ENCODE data around the gene FARP1.

FARP1 gene

DNA sequence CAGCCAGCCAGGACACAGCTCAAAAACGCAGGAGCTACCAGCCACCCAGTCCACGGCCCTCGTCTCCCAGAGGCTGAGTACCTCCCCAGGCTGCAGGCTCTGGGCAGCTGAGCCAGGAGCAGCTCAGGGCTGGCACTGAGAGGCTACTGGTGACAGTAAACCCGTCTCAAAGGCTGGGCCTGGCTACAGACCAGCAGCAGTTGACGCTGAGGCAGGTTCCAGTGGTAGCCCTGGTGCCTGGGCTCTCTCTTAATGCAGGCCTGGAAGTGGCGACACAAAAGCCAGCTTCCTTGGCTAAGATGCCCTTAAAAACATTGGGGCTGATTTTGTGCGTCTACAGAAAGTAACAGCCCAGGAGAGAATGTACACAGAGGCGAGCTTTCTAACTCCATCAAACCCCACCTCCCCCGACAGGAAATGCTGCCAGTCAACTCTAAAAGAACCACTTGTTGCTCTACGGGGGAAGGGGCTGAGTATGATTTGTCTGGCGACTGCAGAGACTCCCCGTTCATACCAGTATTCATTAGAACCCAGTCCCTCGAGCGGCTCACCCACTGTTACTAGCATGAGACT, 307.7 kb downstream of the FARP1 start:
- no peak for DNase-seq

DNA sequence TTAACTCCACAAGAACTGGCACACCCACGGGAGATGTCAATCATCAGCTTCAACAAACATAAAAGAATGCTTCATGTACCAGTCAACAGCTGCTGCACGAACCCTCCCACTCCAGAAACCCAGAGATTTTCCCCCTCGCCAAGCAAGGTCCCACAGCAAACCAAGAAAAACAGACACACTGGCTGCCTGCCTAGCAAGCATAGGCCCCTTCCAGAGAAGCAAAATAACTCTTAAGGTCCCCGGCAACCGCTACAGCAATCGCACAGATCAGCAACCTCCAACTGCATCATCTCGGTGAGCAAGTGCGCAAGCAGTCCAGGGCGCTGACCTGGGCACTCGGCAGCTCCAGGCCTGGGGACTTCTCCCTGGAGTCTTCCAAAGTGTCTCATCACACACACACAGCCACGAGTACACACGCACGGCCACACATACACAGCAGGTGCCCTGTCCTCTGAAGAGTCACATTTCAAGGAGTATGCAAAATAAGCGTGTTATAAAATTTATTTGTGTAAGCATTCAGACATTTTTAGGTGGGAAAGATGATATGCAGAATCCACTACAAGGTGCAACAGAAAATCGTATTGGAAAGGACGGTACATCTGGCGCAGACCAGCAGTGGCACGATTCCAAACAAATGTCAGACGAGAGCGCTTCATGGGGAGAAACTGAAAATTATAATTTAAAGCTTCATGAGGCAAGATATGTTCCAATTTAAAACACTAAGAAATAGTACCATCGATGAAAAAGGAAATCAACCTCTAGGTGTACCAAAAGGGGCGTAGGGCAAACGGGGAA, 309.0 kb downstream of the FARP1 start:
- DNase-seq, result peak in 1 of 2 experiments; percentile 42

DNA sequence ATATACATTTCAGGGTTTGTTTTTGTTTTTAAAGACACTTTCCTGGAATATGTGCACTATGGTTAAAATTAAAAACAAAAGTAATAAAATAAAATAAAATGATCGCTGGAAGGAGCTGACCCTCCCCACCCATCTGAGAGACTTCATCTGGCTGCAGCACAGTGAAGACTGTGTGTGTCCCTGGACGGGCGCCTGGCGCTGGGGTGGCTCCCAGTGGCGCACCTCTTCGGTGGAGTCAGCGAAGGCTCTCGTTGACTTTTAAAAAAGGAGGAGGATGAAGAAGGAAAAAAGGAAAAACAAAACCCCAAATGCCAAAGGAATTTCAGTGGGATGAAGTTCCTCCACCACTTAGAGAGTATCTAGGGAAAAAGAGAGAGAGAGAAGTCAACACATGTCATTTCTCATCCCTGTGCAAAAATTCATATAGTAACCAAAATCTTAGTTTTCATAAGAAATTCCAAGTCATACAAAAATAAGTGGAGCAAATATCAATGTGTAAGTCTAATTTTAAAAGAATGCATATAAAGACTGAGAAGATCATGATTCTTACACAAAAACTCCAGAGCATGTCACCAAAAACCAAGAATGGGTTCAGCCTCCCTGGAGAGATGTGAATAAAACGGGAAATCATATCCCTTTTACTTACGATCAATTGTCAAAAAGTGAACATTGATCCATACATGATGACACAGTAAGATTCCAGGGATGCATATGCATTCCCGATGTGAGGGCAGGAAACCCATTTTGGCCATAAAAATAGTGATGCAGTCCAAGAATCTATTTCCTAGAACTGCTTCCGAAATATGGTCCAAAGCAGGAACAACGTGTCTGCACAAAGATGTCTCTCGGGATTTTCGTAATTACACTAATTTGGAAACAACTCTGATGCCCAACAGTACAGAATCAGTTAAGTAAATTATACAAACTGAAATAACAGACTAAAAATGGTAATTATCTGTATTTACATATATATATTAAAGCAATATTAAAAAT, 310.3 kb downstream of the FARP1 start:
- no peak for DNase-seq

DNA sequence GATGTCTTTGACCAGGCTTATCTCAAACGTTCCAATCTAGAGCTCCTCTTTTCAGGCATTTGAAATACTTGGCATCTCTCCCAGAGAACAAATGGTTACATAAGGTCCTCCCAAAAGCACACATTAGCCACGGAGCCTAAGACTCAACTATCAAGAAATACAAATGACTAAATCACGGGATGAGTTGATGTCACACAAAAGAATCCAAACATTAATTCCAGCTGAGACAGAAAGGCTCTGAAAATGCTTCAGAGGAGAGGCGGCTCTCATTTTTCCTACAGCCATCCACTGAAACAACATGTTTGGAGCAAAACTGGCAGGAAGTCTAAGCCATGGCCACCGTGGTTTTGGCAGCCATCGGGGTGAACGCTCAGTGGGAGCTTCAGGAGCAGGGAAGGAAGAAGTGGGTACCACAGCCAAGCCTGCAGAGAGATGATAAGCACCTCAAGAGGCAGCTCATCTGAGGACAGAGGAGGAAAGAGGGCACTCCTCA, 311.5 kb downstream of the FARP1 start:
- DNase-seq, result no peak

DNA sequence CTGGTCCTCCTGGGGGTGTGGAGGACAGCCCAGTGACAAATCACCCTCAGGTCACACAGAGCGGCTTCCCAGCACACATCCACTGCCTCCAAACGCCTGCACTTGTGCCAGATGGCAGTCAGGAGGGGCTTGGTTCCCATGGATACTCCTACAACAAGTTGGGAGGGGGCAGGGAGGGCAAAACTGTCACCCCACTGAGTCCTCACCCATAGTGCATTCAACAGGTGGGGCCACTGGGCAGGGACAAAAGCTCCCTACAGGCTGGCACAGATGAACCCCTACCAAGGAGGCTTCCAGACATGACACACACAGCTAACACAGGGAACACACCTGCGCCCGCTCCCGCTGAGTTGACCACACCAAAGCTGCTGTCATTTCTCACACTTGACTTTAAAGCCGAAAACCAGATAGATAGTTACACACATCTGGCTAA, 313.5 kb downstream of the FARP1 start:
- DNase-seq, result no peak

DNA sequence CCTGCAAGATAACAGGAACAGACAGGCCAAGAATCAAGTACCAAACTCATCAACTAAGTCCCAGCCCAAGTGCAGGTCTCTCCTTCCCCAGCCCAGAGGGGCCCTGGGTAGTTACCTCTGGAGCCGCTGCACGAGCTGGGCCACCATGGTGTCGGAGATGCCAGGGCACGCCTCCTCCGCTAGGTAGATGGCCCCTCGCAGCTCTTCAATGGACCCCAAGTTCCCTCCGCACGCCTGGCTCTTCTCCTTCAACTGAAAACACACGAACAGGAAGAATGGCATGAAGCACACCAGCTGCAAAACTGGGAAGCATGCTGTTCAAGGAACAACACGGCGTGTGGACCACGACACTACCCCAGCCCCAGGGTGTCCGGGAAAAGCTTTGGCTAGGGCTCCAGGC, 314.2 kb downstream of the FARP1 start:
- no peak for DNase-seq

DNA sequence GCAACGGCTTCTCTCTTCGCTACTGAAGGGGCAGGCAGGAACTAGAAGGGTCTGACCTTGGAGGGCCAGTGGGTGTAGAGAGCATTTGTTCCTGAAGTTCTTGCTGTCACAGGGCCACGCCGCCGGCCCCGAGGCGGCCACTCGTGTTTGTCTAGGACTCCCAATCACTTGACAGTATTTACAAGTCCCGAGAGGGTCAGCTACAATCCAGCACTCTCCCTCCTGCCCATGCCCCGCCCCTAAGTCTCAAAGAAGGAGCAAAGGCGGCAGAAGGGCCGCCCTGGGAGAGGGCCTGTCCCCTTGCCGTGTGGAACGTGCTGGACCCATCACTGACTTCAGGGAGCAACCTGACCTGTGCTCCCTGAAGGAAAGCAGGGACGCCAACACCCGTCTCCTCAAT, 315.5 kb downstream of the FARP1 start:
- no peak for DNase-seq

DNA sequence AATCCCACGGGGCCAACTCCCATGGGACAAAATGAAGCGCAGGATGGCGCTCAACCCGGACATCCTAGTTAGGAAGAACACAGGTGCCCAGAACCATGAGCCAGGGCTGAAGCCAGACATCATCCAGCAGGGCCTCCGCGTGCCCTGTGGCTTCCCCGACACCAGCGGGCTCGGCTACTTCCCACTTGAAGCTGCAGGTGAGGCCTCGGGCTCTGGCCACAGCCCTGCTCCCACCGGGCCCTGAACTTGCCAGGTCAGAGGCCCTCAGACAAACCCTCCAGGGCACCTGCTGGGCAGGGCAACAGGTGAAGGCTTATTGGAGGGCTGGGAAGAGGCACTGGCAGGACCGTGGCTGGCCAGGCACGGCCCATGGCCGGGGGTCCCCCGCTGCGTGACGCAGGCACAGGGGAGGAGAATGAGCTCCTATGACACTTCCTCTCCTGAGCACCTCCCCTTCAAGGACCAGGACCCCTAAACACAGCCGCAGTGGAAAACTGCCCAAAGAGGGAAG, 316.3 kb downstream of the FARP1 start:
- DNase-seq, result no peak

DNA sequence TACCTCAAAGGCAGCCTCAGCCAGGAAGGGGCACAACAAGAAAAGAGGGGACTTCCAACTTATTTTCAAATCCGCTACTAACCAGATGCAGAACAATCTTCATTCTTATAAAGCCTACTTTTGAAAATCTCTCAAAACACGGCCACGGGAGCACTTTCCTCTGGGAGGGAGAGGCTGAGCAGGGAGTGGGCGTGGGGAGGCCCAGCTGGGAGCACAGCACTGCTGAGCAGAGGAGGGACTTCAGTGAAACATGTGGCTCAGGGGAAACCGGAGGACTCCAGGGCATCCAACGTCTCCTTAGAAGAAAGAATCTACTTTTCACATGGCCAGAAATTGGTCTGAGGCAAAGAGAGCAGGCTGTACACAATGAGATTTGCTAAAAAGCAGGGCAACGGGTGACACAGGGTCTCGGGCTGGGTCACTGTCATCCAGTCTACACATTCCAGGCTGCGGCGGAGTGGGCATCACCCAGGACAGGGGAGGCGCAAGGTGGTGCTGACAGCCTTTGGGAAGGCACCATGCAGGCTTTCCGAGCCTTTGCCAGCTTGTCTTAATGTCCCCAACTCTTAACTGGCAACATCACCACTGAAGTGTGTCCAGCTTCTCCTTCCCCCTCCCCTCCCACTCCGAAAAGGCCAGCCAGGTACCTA, 317.0 kb downstream of the FARP1 start:
- DNase-seq, result no peak

DNA sequence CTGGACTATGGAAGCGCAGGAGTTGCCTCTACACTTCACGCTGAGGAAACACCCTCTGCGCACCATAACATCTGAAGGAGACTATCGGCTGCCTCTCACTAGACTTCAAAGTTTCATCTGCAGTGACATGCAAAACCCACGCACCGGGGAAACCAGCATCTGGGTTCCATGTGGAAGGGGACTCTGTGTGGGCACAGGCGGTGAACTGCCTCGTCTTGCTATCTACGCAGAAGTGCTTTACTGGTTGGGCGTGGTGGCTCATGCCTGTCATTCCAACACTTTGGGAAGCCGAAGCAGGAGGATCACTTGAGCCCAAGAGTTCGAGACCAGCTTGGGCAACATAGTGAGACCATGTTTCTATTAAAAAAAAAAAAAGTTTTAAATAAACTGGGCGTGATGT, 317.6 kb downstream of the FARP1 start:
- DNase-seq, result no peak

DNA sequence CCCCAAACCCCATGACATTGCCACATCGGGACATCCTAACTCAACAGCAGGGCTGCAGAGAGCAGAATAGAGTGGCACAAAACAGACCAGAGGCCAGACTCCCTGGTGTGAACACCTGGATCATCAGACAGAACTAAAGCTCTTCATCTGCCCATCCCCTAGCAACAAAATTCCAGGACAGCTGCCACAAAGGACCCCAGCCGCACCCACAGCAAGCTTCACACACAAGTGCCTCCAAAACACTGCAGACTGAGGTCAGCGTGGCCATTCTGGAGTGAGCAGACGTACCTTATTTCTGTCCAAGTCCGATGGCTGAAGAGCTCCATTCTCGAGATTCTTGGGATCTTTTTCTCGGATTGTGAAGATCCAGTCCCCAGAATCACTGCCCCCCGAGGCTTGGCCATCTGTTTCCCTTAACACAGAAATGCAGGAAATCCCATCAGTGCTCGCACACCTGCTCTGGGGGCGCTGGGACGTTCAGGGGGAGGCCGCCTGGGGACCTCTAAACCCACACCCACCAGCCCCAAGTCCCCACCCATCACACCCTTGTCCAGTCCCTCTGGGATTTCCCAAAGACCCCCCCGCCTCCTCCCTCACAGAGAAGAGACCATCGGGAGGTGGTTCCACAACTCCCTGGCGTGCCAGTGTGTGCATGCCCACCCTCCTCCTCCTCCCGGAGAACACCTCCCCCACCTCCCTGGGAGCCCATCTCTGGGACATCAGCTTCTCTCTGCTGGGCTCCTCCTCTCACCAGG, 318.8 kb downstream of the FARP1 start:
- no peak for DNase-seq

DNA sequence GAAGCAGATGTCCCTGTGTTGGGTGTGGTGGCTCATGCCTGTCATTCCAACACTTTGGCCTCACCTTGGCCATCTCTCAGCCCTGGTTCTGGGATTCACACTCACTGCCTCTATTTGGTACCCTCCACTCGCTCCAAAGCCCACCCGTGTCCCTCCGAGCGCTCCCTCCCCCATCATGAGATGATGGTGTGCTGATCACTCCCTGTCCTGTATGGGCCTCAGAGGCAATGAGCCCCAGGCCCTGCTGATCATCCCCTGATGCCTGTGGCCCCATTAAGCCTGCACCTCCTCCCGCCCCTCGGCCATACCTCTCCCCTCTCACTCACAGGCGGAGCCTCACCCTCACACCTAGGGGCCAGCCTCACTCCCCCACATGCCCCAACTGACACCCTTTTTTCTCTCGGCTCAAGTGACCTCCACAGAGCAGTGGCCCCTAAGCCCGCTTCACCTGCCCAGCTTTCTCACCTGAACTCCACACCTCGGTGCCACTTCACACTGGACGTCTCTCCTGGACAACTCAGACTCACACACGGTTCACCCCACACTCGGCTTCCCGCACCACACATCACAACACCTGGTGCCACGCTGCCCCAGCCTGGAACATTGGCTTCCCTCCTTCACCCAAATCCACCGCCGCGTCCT, 319.5 kb downstream of the FARP1 start:
- no peak for DNase-seq

DNA sequence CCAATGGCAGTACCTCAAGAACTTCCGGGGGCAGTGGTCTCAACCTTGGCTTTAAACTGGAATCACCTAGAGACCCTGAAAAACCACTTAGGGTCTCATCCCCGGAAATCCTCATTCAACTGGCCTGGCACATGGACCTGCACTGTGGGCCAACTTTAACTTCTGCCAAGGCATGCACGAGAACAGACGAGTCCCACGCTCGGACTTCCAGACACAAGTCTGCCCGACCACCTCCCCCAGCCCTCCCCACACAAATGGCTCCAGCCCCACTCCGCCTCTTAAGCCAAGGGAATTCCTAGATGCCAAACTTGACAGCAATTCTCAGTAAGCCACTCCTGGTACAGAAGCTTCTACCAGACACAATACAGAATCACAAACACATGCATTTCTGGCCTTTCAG, 320.1 kb downstream of the FARP1 start:
- DNase-seq, result no peak

DNA sequence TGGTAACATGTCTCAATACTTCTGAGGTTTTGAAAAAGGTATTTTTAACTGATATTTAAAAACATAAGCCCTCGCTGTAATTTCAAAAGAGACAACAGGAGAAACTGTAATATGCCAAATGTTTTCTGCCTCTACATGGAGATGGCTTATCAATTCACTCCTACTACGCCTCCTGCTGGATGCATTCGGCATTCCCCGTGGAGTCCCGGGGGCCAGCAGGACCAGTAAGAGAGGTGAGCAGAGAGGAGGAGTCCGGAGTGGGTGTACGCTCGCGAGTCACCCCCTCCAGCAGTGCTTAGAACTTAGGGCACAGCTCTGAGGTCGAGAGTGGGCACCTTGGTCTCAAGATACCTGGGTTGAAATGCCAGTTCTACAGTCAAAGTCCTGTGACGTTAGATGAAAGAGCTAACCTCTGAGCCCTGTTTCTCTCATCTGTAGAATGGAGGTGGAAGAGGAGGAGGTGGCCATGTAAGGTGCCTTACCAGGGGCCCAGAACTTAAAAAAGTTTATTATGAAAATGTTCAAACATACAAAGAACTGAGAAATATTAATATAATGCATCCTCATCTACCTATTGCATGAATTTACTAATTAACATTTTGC, 323.8 kb downstream of the FARP1 start:
- peak in 1 of 2 experiments; percentile 35 for DNase-seq

DNA sequence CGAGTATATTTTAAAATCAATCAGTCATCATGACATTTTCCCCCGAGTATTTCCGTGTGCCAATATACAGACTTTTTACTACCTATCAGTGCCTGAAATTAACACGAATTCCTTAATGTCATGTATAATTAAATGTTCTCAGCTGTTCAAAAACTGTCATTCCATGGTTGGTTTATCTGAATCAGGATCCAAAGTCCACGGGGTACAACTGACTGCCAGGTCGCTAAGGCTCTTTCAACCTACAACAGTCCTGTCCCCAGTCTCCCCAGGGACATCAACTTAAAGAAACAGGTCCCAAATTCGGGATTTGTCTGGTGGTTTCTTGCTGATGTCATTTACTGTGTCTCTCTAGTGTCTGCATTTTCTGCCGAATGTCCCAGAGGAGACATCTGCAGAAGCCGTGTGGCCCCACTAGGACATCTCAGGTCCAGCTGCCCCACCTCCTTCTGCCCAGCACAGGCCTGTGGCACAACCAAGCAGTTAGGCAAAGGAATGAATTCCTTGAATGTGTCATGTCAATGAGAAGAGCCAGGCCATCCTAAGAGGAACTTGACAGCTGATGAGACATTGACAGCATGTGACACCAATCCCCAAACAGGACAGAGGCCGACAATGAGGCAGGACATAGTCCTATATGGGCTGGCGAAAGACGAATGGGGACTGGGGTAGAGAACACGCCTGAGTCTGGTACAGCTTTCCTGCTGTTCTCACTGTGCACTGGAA, 324.5 kb downstream of the FARP1 start:
- DNase-seq, result no peak

DNA sequence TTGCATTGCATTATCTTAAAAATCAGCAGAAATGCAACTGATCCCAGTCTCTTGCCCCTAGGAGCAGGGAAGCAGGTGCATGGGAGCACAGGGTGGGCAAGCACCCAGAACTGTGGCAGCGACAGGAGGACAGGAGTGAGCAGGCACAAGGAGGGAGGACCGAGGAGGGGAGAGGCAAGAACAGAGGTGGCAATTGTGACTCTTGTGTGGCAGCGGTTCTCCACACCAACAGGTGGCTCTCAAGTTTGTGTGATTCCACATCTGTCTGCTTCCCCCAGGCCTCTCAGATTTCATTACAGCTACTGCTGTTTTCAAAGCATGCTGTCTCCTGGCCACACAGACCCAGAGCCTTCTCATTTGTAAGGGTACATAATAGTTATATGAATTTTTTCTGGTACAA, 325.5 kb downstream of the FARP1 start:
- DNase-seq, result no peak

DNA sequence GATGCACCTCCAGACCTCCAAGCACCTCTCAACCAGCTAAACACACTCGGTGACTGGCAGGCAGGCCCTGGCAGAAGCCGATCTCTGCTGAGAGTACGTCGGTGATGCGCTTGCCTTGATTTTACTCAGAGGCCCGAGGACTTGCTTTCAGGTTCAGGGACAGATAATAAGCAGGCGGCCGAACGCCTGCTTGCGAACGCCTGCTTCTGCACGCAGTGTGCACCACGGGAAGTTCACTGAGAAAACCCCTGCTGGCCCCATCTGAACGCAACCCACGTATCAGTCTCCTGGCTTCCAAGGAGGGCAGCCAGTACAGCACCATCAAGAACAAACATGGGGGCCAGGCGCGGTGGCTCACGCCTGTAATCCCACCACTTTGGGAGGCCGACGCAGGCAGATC, 326.0 kb downstream of the FARP1 start:
- no peak for DNase-seq

DNA sequence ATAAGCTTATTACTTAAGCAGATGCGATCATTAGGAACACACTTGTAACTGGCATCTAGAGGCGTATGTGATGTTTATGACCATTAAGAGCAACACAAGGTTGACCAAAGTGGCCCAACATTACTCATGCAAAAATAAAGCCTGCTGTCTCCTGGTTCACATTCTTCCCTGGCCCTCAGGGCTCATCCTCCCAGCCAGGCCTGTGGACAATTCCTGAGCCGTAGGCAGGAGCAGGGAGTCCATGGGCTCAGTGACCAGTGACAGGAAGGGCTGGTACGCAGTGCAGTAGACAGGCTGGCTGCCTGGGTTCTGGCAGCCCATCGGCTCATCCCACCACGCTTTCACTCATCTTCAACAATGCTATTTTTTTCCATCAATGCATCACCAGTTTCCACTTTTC, 328.0 kb downstream of the FARP1 start:
- no peak for DNase-seq

DNA sequence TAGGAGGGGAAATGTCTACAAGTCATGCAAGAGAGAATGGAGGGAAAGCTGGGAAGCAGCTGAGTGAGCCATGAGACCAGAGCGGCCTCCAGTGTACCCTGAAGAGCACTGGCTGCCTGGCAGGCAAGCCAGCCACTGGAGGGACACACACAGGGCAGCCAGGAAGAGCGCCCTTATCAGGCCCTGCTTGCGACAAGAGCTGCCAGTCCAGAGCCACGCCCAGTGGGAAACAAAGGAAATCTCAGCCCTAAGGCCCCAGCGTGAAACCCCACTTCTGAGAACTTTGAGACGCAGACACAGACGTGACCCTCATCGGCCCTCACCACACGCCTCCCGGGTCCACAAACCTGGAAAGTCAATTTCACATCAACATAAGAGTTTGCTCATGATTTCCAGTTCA, 329.0 kb downstream of the FARP1 start:
- DNase-seq, result no peak

DNA sequence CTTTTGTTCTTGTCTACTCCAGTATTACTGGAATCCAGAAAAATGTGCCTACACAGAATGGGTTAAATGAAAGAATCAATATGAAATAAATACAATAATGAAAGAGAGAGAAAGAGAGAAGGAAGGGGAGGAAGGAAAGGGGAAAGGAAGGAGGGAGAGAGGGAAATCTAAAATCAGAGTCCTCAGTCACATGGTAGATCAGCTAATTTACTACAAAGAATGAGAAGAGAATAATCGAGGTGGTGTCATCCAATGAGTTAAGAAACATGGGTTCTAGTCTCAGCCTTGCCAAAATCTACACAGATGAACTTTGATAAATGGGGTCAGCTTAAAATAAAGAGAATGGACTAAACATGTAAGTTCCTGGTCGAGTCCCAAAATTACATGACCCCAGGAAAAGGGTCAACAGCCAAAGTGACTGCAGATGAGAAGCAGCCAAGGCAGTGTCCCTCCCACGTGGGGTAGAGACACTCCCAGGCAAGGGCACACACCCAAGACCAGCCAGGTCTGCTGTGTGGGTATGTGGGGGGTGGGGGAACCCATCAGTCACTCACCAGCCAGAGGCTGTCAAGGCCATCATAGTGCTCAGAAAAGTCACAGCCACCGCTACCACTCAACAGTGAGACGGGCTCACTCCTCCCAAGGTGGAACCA, 330.4 kb downstream of the FARP1 start:
- DNase-seq, result no peak
